Measurements from ENCODE around the gene DCST1.

DNA sequence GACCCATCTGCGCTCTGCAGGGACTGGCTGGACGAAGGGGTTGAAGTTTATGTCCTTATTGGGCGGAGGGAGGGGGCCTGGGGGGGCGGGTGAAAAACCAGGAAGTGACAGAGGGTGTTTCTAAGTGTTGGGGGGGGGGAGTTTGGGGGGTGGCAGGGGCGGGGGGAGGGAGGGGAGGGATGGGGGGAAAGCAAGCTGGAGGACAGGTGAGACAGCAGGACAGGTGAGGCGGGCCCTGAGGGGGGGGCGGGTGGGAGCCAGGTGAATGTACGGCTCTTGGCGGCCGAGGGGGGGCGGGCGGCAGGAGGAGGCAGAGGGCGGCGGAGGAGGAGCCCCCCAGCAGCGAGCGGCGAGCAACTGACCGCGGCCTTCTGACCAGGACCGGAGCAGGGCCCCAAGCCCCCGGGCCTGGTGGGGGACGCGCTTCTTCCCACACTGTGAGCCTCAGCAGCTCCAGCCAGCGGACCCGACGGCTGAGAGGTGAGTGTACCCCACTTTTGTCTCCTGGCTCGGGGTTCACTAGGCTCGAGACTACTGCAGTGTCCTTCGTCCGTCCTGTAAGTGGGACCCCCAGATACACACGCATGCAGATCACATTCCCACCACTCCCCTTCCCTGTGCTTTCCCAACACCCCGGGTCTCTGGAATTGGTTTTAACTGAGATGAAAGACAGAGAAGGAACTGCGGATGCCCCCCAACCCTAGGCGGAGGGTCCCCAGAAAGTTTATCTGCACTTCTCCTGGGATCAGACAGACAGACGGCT lies 31.0 kb upstream of the DCST1 start, which contains the start of gene ZBTB7B:
- TF ChIP-seq, protein P1, sequence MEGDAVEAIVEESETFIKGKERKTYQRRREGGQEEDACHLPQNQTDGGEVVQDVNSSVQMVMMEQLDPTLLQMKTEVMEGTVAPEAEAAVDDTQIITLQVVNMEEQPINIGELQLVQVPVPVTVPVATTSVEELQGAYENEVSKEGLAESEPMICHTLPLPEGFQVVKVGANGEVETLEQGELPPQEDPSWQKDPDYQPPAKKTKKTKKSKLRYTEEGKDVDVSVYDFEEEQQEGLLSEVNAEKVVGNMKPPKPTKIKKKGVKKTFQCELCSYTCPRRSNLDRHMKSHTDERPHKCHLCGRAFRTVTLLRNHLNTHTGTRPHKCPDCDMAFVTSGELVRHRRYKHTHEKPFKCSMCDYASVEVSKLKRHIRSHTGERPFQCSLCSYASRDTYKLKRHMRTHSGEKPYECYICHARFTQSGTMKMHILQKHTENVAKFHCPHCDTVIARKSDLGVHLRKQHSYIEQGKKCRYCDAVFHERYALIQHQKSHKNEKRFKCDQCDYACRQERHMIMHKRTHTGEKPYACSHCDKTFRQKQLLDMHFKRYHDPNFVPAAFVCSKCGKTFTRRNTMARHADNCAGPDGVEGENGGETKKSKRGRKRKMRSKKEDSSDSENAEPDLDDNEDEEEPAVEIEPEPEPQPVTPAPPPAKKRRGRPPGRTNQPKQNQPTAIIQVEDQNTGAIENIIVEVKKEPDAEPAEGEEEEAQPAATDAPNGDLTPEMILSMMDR (IDR thresholded peaks at IDR 0.05): no peak
- TF ChIP-seq, protein P2, sequence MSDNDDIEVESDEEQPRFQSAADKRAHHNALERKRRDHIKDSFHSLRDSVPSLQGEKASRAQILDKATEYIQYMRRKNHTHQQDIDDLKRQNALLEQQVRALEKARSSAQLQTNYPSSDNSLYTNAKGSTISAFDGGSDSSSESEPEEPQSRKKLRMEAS (IDR thresholded peaks at IDR 0.05): no peak; the same call in 1 of the 2 replicates
- TF ChIP-seq, protein P3, sequence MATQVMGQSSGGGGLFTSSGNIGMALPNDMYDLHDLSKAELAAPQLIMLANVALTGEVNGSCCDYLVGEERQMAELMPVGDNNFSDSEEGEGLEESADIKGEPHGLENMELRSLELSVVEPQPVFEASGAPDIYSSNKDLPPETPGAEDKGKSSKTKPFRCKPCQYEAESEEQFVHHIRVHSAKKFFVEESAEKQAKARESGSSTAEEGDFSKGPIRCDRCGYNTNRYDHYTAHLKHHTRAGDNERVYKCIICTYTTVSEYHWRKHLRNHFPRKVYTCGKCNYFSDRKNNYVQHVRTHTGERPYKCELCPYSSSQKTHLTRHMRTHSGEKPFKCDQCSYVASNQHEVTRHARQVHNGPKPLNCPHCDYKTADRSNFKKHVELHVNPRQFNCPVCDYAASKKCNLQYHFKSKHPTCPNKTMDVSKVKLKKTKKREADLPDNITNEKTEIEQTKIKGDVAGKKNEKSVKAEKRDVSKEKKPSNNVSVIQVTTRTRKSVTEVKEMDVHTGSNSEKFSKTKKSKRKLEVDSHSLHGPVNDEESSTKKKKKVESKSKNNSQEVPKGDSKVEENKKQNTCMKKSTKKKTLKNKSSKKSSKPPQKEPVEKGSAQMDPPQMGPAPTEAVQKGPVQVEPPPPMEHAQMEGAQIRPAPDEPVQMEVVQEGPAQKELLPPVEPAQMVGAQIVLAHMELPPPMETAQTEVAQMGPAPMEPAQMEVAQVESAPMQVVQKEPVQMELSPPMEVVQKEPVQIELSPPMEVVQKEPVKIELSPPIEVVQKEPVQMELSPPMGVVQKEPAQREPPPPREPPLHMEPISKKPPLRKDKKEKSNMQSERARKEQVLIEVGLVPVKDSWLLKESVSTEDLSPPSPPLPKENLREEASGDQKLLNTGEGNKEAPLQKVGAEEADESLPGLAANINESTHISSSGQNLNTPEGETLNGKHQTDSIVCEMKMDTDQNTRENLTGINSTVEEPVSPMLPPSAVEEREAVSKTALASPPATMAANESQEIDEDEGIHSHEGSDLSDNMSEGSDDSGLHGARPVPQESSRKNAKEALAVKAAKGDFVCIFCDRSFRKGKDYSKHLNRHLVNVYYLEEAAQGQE (IDR thresholded peaks at IDR 0.05): no peak
- TF ChIP-seq MAFK (IDR thresholded peaks at IDR 0.05; ENCODE audit: partially characterized antibody): no peak
- no peak for TF ChIP-seq CBX8 (IDR thresholded peaks at IDR 0.05)
- no peak for TF ChIP-seq CHD2 (IDR thresholded peaks at IDR 0.05; ENCODE audit: low read length, partially characterized antibody)
- TF ChIP-seq RFX5 (IDR thresholded peaks at IDR 0.05): no peak
- TF ChIP-seq NPAS2 (CRISPR knock-in tag; IDR thresholded peaks at IDR 0.05; ENCODE audit: borderline replicate concordance): no peak
- no peak for TF ChIP-seq FOSL2 (IDR thresholded peaks at IDR 0.05)
- TF ChIP-seq FOSL2 (CRISPR knock-in tag; IDR thresholded peaks at IDR 0.05): no peak
- TF ChIP-seq POLR2AphosphoS2 (conservative IDR thresholded peaks at IDR 0.05; ENCODE audit: low read length): no peak
- TF ChIP-seq, protein P4, sequence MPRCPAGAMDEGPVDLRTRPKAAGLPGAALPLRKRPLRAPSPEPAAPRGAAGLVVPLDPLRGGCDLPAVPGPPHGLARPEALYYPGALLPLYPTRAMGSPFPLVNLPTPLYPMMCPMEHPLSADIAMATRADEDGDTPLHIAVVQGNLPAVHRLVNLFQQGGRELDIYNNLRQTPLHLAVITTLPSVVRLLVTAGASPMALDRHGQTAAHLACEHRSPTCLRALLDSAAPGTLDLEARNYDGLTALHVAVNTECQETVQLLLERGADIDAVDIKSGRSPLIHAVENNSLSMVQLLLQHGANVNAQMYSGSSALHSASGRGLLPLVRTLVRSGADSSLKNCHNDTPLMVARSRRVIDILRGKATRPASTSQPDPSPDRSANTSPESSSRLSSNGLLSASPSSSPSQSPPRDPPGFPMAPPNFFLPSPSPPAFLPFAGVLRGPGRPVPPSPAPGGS (IDR thresholded peaks at IDR 0.05): 0 out of 3 replicates have a peak, but pooled peaks have one; percentile 26
- no peak for TF ChIP-seq RNF2 (IDR thresholded peaks at IDR 0.05; ENCODE audit: borderline replicate concordance, low read depth)
- no peak for TF ChIP-seq POLR2A (IDR thresholded peaks at IDR 0.05; ENCODE audit: low read length)

Data from A549 (cell line).